ENCODE measurements around the gene CAMTA1. TPM values are rescaled to one million over a fixed set of nuclear protein-coding genes. Genes with fewer than 3 reads are reported as not detected.

CAMTA1 gene
- total RNA-seq, 2 donors from 2014 or later, result 100 to 102 TPM

- H3K27ac ChIP-seq, result no peak overlapping the region
- 71% methylated on average over 17 of the region's 17 CpGs for WGBS
- no peaks in the 10 kb centered on the region for H3K9me3 ChIP-seq
- intact Hi-C loops (cut with DNase I), result no loop called here
- H3K36me3 ChIP-seq, result no peaks in the 10 kb centered on the region
- H3K4me1 ChIP-seq (replicated peaks), result no peaks in the 10 kb centered on the region
- TF ChIP-seq POLR2AphosphoS5 (IDR thresholded peaks at IDR 0.05), result no peak
- TF ChIP-seq POLR2A (IDR thresholded peaks at IDR 0.05), result no peak
- TF ChIP-seq CTCF (IDR thresholded peaks at IDR 0.05), result no peak
- H3K27me3 ChIP-seq (replicated peaks; ENCODE audit: insufficient read depth), result peaks cover 2% of the 10 kb centered on the region
- no peak for DNase-seq (ENCODE audit: low spot score)
- H3K4me3 ChIP-seq, result no peak overlapping the region
Observed at GRCh38 chr1:7107109-7107830, 322.0 kb downstream of the CAMTA1 start.

GRCh38 chr1:7108251-7108650 lies 323.0 kb downstream of the CAMTA1 start:
- Histone ChIP-seq H3K4me1 (replicated peaks) (no peaks in the 10 kb centered on the region), H3K4me3 (no peak overlapping the region), H3K9me3 (no peaks in the 10 kb centered on the region), H3K36me3 (no peaks in the 10 kb centered on the region), H3K27ac (no peak overlapping the region), H3K27me3 (replicated peaks; ENCODE audit: insufficient read depth) (peaks cover 2% of the 10 kb centered on the region)
- intact Hi-C loops (cut with DNase I), result no loop called here
- WGBS, result 91% methylated on average over 8 of the region's 8 CpGs
- no peak for DNase-seq (ENCODE audit: low spot score)
- no peak for TF ChIP-seq CTCF (IDR thresholded peaks at IDR 0.05)
- no peak for TF ChIP-seq POLR2AphosphoS5 (IDR thresholded peaks at IDR 0.05)
- TF ChIP-seq POLR2A (IDR thresholded peaks at IDR 0.05), result no peak

- DNase-seq (ENCODE audit: low spot score), result no peak
- 50% methylated on average over 3 of the region's 3 CpGs for WGBS
Observed at GRCh38 chr1:7109901-7110300, 324.6 kb downstream of the CAMTA1 start.

GRCh38 chr1:7110321-7110720 lies 325.1 kb downstream of the CAMTA1 start:
- no peak for DNase-seq (ENCODE audit: low spot score)
- intact Hi-C loops (cut with DNase I), result no loop called here
- Histone ChIP-seq H3K4me3 (no peak overlapping the region), H3K27ac (no peak overlapping the region), H3K27me3 (replicated peaks; ENCODE audit: insufficient read depth) (peaks cover 2% of the 10 kb centered on the region), H3K36me3 (no peaks in the 10 kb centered on the region), H3K4me1 (replicated peaks) (no peaks in the 10 kb centered on the region), H3K9me3 (no peaks in the 10 kb centered on the region)
- TF ChIP-seq POLR2AphosphoS5 (IDR thresholded peaks at IDR 0.05) (no peak), POLR2A (IDR thresholded peaks at IDR 0.05) (no peak), CTCF (IDR thresholded peaks at IDR 0.05) (no peak)
- 64% methylated on average over 8 of the region's 8 CpGs for WGBS

More at GRCh38 chr1:7109901-7110300, 324.6 kb downstream of the CAMTA1 start:
- intact Hi-C loops (cut with DNase I), result no loop called here
- Histone ChIP-seq H3K27ac (no peak overlapping the region), H3K4me1 (replicated peaks) (no peaks in the 10 kb centered on the region), H3K9me3 (no peaks in the 10 kb centered on the region), H3K27me3 (replicated peaks; ENCODE audit: insufficient read depth) (peaks cover 2% of the 10 kb centered on the region), H3K36me3 (no peaks in the 10 kb centered on the region), H3K4me3 (no peak overlapping the region)
- no peak for TF ChIP-seq POLR2A (IDR thresholded peaks at IDR 0.05)

GRCh38 chr1:7111853-7112252 lies 326.6 kb downstream of the CAMTA1 start:
- TF ChIP-seq CTCF (IDR thresholded peaks at IDR 0.05) (no peak), POLR2A (IDR thresholded peaks at IDR 0.05) (no peak), POLR2AphosphoS5 (IDR thresholded peaks at IDR 0.05) (no peak)
- H3K9me3 ChIP-seq, result no peaks in the 10 kb centered on the region
- DNase-seq (ENCODE audit: low spot score), result no peak
- H3K4me1 ChIP-seq (replicated peaks), result no peaks in the 10 kb centered on the region
- no peaks in the 10 kb centered on the region for H3K36me3 ChIP-seq
- H3K4me3 ChIP-seq, result no peak overlapping the region
- intact Hi-C loops (cut with DNase I), result no loop called here
- WGBS, result 66% methylated on average over 10 of the region's 10 CpGs
- H3K27ac ChIP-seq, result no peak overlapping the region
- peaks cover 2% of the 10 kb centered on the region for H3K27me3 ChIP-seq (replicated peaks; ENCODE audit: insufficient read depth)

Data from prostate gland (tissue), 2 donors.